HepG2 (cell line): ENCODE measurements around the gene DPEP3. TPM values are rescaled to one million over a fixed set of nuclear protein-coding genes. Genes with fewer than 3 reads are reported as not detected.

Experiments used
- ARID2 ChIP-seq: sonication (generic); formaldehyde crosslinking; IDR thresholded peaks from 2 replicates; pipeline ENCODE4 v1.8.1; 2022; ENCODE audit warnings: mild to moderate bottlenecking, missing genetic modification reagents, borderline replicate concordance
- CBX5 ChIP-seq: sonication (generic); formaldehyde crosslinking; IDR thresholded peaks from 2 replicates; pipeline ENCODE4 v1.4.0; 2020; ENCODE audit warnings: missing genetic modification reagents, borderline replicate concordance
- CREBL2 ChIP-seq: sonication (generic); formaldehyde crosslinking; IDR thresholded peaks from 2 replicates; pipeline ENCODE4 v1.8.1; 2023; ENCODE audit warnings: missing genetic modification reagents, mild to moderate bottlenecking, borderline replicate concordance
- CTCF ChIP-seq: sonication (generic); formaldehyde crosslinking; IDR thresholded peaks from 2 replicates; pipeline ENCODE4 v1.5.0; 2020; ENCODE audit warnings: mild to moderate bottlenecking, missing genetic modification reagents, moderate library complexity
- DR1 ChIP-seq: sonication (generic); formaldehyde crosslinking; IDR thresholded peaks from 2 replicates; pipeline ENCODE4 v1.8.0; 2021; ENCODE audit warnings: mild to moderate bottlenecking, missing genetic modification reagents, inconsistent platforms
- FOXO4 ChIP-seq: sonication (generic); formaldehyde crosslinking; conservative IDR thresholded peaks from 2 replicates; pipeline ENCODE4 v1.8.1; 2023; ENCODE audit warnings: missing genetic modification reagents
- GLI4 ChIP-seq: sonication (generic); formaldehyde crosslinking; IDR thresholded peaks from 2 replicates; pipeline ENCODE4 v1.5.1; 2020; ENCODE audit warnings: missing genetic modification reagents, mild to moderate bottlenecking, moderate library complexity, borderline replicate concordance
- GMEB2 ChIP-seq: IDR thresholded peaks from 2 replicates; pipeline ENCODE4 v1.6.1; 2016; ENCODE audit warnings: missing biosample characterization, missing genetic modification reagents, low read depth
- GTF2F1 ChIP-seq: fragments of 150-350 bp; IDR thresholded peaks from 2 replicates; pipeline ENCODE4 v1.6.1; 2014; ENCODE audit warnings: low read length
- IKZF4 ChIP-seq: sonication (generic); formaldehyde crosslinking; IDR thresholded peaks from 2 replicates; pipeline ENCODE4 v1.5.1; 2020; ENCODE audit warnings: borderline replicate concordance, mild to moderate bottlenecking, low read depth, missing genetic modification reagents; ENCODE audit errors: not compliant biosample characterization
- MEIS2 ChIP-seq: sonication (generic); formaldehyde crosslinking; IDR thresholded peaks from 2 replicates; pipeline ENCODE4 v1.9.0; 2021; ENCODE audit warnings: mild to moderate bottlenecking, missing genetic modification reagents
- NFIB ChIP-seq: sonication (generic); formaldehyde crosslinking; IDR thresholded peaks from 2 replicates; pipeline ENCODE4 v1.9.0; 2021; ENCODE audit warnings: missing genetic modification reagents, mild to moderate bottlenecking, borderline replicate concordance
- RBM22 ChIP-seq: fragments of 200-400 bp; formaldehyde crosslinking; optimal IDR thresholded peaks from 2 replicates; pipeline ENCODE3; 2017; ENCODE audit warnings: mild to moderate bottlenecking, low read length, moderate library complexity
- RFXAP ChIP-seq: sonication (generic); formaldehyde crosslinking; IDR thresholded peaks from 2 replicates; pipeline ENCODE4 v1.4.0; 2020; ENCODE audit warnings: missing genetic modification reagents, borderline replicate concordance
- TGIF2 ChIP-seq: IDR thresholded peaks from 2 replicates; pipeline ENCODE4 v1.6.1; 2016; ENCODE audit warnings: control low read depth, missing compliant biosample characterization
- TMF1 ChIP-seq: sonication (generic); formaldehyde crosslinking; IDR thresholded peaks from 2 replicates; pipeline ENCODE4 v1.8.1; 2022; ENCODE audit warnings: low read depth, missing genetic modification reagents
- WIZ ChIP-seq: sonication (generic); formaldehyde crosslinking; IDR thresholded peaks from 2 replicates; pipeline ENCODE4 v1.5.1; 2020; ENCODE audit warnings: mild to moderate bottlenecking, missing genetic modification reagents
- ZBTB38 ChIP-seq: sonication (generic); formaldehyde crosslinking; IDR thresholded peaks from 2 replicates; pipeline ENCODE4 v1.5.1; 2020; ENCODE audit warnings: mild to moderate bottlenecking, missing genetic modification reagents
- ZFP36L2 ChIP-seq: sonication (generic); formaldehyde crosslinking; IDR thresholded peaks from 2 replicates; pipeline ENCODE4 v1.4.0; 2020; ENCODE audit warnings: missing genetic modification reagents
- ZFP37 ChIP-seq: sonication (generic); formaldehyde crosslinking; IDR thresholded peaks from 2 replicates; pipeline ENCODE4 v1.4.0; 2020; ENCODE audit warnings: missing genetic modification reagents, borderline replicate concordance
- ZNF234 ChIP-seq: sonication (generic); formaldehyde crosslinking; conservative IDR thresholded peaks from 2 replicates; pipeline ENCODE4 v1.5.1; 2020; ENCODE audit warnings: mild to moderate bottlenecking, missing genetic modification reagents
- ZNF614 ChIP-seq: IDR thresholded peaks from 2 replicates; pipeline ENCODE4 v1.6.1; 2018; ENCODE audit warnings: missing biosample characterization, missing genetic modification reagents, inconsistent platforms, borderline replicate concordance
- ZNF703 ChIP-seq: sonication (generic); formaldehyde crosslinking; IDR thresholded peaks from 2 replicates; pipeline ENCODE4 v1.5.1; 2020; ENCODE audit warnings: missing genetic modification reagents, mild to moderate bottlenecking, moderate library complexity, borderline replicate concordance
- polyA plus RNA-seq, 8 experiments: library from polyadenylated mRNA; depleted of rRNA in 3 of 8; stranded (reverse) in 7 of 8; unstranded in 1 of 8; fragments of >200 nt; fragmentation: Illumina TruSeq in 4 of 8; extraction: Trizol in 4 of 8; gene quantifications; 2 replicates each; pipeline versions ENCODE4 v1.2.1 to v1.2.3, GENCODE V29; 2011 to 2016; ENCODE audit warnings: low read depth in 4 of 8, missing spikeins in 1 of 8, mixed read lengths in 1 of 8; ENCODE audit not compliant: insufficient read depth in 1 of 8
- total RNA-seq, 5 experiments: library from RNA; depleted of rRNA; stranded (reverse); fragments of >200 nt; fragmentation: Illumina TruSeq; extraction: Trizol; gene quantifications; 2 replicates each; pipeline ENCODE4 v1.2.3, GENCODE V29; 2016; ENCODE audit warnings: low read depth in 1 of 5

The DPEP3 gene
- total and polyA plus RNA-seq, 2 of the 13 experiments (the other 11 are each of a cell fraction or from before 2014, with no cell fraction given): not detected

- TF ChIP-seq IKZF4 (CRISPR knock-in tag) (no peak), ZNF703 (CRISPR knock-in tag) (no peak), DR1 (CRISPR knock-in tag) (no peak), WIZ (0 out of 2 replicates have a peak, but pooled peaks have one; percentile 12), ZFP37 (CRISPR knock-in tag) (no peak), TMF1 (CRISPR knock-in tag) (no peak), ZFP36L2 (CRISPR knock-in tag) (no peak), GLI4 (CRISPR knock-in tag) (no peak), RFXAP (0 out of 2 replicates have a peak, but pooled peaks have one; percentile 35), GTF2F1 (no peak), TGIF2 (CRISPR knock-in tag) (no peak), NFIB (CRISPR knock-in tag) (peak; percentile 72; the same call in 1 of the 2 replicates), ZNF234 (CRISPR knock-in tag) (no peak), CBX5 (CRISPR knock-in tag) (0 out of 2 replicates have a peak, but pooled peaks have one; percentile 10), ARID2 (no peak), CTCF (CRISPR knock-in tag) (no peak), FOXO4 (CRISPR knock-in tag) (0 out of 2 replicates have a peak, but pooled peaks have one; percentile 54), ZBTB38 (no peak), ZNF614 (CRISPR knock-in tag) (no peak), CREBL2 (CRISPR knock-in tag) (no peak), GMEB2 (CRISPR knock-in tag) (no peak), MEIS2 (0 out of 2 replicates have a peak, but pooled peaks have one; percentile 30), RBM22 (no peak)
Measured at GRCh38 chr16:67965668-67966548, 14.4 kb downstream of the DPEP3 start (continued).
